Measurements from ENCODE around the gene SGMS1. TPM values are rescaled to one million over a fixed set of nuclear protein-coding genes. Genes with fewer than 3 reads are reported as not detected.
"Not testable (repeated sequence)": the region's sequence is repeated elsewhere in the genome, so short reads cannot be mapped to it uniquely, and the experiment has no call there.

SGMS1 gene
- total RNA-seq, 2 experiments from 2014 or later, result 11.6 TPM

DNA sequence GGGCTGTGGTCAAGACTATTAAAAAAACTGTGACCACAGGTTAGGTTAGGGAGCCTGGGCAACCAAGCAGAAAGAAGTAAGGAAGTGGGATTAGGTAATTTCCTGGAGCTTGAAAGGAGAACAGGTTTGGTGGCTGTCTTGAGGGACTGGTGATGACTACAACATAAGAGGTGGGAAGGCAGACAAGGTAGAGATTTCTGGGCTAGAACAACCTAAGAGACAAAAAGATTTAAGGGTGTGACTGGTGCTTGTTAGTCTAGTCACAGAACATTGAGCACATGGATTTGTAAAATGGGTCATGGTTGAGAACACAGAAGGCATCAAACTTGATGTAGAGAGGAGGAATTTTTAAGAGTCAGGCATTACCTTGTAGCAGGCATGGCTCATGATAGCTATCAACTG lies 248.7 kb downstream of the SGMS1 start:
- CTCF ChIA-PET, result no interaction called here

DNA sequence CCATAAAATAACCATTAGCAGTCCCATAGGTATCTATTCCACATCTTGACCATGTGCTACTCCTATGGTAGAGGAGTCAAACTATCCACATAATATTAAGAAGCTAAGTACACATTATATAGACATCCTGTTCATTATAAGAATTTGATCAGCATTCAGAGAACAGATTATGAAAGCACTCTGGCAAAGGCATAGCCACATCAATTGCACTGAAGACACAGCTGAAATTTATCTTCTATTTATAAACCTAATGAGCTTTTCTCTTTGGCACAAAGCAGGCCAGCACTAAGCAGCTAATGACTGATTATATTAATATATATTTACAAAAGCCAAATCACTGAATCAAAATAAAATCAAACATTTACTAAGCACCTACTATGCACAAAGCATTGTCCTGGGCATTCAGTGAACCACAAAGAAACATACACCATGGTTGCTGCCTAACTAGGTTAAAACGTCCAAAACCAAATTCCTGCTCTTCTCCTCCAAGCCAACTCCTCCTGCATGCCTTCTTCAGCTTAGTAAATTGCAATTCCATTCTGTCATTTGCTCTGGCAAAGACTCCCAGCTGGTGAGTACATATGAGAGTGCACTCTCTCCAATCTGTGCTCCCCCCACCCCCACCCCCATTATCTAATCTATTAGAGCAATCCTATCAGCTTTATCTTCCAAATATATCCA lies 249.8 kb downstream of the SGMS1 start:
- CTCF ChIA-PET, result no interaction called here
- POLR2A ChIA-PET, result no interaction called here

More for the DNA sequence above, 248.7 kb downstream of the SGMS1 start:
- POLR2A ChIA-PET, result no interaction called here

DNA sequence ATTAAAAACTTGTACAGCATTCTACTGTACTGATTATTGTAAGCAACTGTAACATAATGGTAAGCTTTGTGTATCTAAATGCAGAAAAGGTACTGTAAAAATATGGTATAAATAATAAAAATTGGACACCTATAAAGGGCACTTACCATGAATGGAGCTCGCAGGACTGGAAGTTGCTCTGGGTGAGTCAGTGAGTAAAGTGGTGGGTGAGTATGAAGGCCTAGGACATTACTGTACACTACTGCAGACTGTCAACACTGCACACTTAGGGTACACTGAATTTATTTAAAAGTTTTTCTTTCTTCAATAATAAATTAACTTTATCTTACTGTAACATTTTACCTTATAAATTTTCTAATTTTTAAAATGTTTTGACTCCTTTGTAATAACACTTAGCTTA lies 253.8 kb downstream of the SGMS1 start:
- CTCF ChIA-PET, result no interaction called here

DNA sequence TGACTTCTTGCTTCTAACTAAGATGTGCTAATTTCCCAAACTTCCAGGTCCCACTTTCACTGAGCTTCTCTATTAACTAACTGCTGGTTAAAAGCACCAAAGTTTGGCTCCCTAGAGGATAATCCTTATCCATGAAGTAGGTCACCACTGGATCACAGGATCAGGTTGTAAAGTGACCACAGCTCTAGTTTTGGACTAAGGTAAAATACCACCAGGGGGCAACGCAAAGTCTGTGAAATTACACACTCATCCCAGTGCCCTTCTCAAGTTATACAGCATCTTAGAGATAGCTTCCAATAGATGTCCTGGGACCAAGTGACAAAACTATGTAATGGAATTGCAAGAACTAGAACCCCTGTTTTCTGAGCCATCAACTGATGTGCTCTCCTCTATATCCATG lies 256.0 kb downstream of the SGMS1 start:
- CTCF ChIA-PET, result interaction anchor here (0.9 to 1.6 kb wide), 3 partner anchors 8 to 86 kb away, joined by 3 to 5 read pairs (median 3); no protein-coding TSS in a partner anchor

More for the DNA sequence above, 253.8 kb downstream of the SGMS1 start:
- POLR2A ChIA-PET, result no interaction called here

DNA sequence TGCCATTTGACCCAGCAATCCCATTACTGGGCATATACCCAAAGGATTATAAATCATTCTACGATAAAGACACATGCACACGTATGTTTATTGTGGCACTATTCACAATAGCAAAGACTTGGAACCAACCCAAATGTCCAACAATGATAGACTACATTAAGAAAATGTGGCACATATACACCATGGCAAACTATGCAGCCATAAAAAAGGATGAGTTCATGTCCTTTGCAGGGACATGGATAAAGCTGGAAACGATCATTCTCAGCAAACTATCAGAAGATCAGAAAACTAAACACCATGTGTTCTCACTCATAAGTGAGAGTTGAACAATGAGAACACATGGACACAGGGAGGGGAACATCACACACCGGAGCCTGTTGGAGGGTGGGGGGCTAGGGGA lies 257.3 kb downstream of the SGMS1 start:
- CTCF ChIA-PET, POLR2A ChIA-PET: not testable (repeated sequence)

More for the DNA sequence above, 256.0 kb downstream of the SGMS1 start:
- POLR2A ChIA-PET, result no interaction called here

DNA sequence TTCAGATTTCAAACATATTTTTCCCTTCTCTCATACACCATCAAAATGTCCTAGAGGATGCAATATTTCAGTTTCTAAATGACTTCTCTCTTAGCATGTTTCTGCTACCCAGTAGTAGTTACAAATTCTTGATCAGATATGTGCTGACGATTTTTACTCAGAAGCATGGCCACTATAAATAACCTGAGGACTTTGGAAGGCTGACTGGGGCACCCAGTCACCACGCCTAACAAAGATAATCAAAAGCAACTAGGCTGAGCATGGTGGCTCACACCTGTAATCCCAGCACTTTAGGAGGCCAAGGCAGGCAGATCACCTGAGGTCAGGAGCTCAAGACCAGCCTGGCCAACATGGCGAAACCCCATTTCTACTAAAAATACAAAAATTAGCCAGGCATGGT lies 259.0 kb downstream of the SGMS1 start:
- POLR2A ChIA-PET, CTCF ChIA-PET: not testable (repeated sequence)

DNA sequence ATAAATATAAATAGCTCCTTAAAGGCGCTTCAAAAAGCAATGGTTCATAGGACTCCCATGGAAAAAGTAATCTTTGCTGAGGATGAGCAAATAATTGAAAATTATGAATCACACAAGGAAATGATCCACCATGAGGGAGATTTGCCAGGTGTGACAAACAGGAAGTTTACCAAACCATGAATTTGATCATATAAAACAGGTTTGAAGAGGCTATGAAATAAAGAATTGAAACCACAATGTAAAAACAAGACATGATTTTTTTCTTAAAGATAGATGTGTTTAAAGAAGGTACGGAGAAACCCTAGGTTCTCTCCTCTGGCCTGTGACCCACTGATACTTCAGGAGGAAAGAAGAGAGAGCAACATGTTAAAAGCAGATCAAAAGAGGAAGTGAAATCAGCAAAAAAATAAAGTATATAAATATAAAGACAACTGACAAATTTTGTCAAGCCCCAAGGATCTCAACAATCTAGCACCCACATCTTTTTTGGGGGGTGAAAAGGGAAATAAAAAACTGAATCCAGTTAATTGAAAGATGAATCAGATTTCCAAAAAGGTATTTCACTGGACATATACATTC lies 261.1 kb downstream of the SGMS1 start:
- POLR2A ChIA-PET, result no interaction called here
- CTCF ChIA-PET, result no interaction called here

DNA sequence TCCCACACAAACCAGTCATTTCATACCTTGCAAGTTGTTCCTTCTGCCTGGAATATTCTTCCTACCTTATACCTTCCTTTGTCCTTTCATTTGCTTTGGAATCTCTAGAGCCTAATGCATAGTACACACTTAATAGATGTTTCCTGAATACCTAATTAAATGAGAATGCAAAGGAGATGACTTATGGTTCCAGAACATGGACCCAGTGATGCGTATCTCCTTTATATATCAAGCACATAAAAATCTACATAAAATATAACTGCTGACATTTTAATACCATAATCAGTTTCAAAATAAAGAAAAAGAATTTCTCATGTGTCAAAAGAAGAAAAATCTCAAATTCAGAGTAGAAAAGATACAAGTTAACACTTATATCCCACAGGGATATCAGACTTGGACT lies 261.8 kb downstream of the SGMS1 start:
- CTCF ChIA-PET, result no interaction called here
- POLR2A ChIA-PET, result no interaction called here

DNA sequence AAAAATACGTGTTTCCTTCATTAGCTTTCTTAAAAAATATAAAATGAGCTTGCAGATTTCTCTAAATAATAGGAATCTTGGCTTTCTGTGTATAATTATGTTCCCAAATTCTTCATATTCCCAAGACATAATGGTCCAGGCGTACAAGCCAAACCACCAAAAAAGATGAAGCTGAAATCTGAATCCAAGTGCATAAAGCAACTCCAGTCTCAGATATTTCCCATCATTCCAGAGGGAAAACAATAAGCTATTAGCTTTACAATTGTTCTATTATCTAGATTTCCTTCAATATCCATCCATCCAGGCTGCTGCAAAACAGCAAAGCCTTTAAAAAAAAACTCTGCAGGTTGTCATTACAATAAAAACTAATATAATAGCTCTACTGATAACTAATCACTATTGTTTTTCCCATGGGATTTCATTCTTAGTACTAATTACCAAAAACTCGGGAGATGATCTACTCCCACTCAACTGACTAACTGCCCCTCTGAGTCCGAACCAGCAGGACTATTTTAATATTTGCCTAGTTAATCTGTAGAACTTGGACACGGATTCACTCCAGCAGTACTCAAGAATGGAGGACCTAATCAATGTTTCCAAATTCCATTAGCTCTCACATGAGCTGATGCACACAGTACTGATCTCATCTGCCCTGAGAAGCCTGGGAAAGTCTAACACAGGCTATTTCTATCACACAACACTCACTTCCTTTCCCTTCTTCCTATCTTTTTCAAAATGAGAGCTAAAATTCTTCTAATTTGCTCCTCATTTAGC lies 263.5 kb downstream of the SGMS1 start:
- POLR2A ChIA-PET, result interaction anchor here (0.5 kb wide), 1 partner anchor 26 kb away, joined by 3 read pairs; no protein-coding TSS in a partner anchor
- CTCF ChIA-PET, result interaction anchor here (2.3 kb wide), 1 partner anchor 8 kb away, joined by 5 read pairs; no protein-coding TSS in a partner anchor

DNA sequence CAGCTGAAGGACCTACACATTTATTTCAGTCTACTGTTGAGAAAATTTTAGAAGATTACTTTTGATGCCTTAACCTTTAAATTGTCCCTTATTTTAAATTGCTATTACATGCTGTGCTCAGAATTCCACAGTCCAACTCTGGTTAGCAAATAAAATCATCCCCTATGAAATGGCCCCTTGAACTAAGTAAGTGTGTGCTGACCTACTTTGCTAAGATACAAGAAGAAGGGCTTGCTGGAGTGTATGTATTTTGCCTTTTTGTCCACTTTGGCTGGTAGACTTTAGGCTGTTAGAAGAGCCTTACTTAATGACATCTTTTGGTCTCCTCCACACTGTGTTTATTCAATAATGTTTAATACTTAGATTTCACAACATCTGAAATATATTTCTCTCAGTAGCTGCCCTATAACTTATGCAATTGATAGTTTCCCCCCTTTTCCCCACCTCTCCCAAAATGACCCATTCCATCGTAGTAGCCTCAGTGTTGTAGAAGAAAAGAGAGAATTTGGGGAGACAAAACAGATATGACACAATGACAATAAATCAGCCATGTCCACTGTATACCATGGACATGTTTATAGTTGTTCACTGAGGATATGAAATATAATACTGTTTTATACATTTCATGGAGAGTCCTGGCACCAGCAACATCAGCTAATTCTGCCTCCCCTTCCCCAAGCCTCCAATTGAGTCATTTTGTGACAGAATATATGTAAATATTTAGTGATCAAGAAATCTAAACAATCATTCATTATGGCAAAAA lies 264.6 kb downstream of the SGMS1 start:
- ChIA-PET CTCF (interaction anchor here (2.3 kb wide), 1 partner anchor 9 kb away, joined by 5 read pairs; no protein-coding TSS in a partner anchor), POLR2A (no interaction called here)

DNA sequence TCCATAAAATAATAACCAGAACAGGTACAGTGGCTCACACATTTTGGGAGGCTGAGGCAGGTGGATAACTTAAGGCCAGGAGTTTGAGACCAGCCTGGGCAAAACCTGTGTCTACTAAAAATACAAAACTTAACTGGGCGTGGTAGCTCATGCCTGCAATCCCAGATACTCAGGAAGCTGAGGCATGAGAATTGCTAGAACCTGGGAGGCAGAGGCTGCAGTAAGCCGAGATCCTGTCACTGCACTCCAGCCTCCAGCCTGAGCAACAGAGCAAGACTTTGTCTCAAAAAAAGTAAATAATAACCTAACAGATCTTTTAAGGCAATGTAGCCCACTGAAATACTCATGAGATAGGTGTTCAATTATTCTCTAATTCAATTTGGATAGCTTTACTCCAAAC lies 265.3 kb downstream of the SGMS1 start:
- ChIA-PET POLR2A (no interaction called here), CTCF (interaction anchor here (2.3 kb wide), 1 partner anchor 10 kb away, joined by 5 read pairs; no protein-coding TSS in a partner anchor)

DNA sequence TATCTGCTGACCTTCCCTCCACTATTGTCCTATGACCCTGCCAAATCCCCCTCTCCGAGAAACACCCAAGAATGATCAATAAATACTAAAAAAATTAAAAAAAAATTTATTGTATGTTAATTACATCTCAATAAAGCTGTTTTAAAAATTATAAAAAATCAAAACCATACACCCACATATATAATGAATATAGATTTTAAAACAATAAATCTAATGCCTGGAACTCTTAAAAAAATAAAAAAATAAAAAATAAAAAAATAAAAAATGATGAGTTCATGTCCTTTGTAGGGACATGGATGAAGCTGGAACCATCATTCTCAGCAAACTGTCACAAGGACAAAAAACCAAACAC lies 267.3 kb downstream of the SGMS1 start:
- CTCF ChIA-PET, POLR2A ChIA-PET: not testable (repeated sequence)

DNA sequence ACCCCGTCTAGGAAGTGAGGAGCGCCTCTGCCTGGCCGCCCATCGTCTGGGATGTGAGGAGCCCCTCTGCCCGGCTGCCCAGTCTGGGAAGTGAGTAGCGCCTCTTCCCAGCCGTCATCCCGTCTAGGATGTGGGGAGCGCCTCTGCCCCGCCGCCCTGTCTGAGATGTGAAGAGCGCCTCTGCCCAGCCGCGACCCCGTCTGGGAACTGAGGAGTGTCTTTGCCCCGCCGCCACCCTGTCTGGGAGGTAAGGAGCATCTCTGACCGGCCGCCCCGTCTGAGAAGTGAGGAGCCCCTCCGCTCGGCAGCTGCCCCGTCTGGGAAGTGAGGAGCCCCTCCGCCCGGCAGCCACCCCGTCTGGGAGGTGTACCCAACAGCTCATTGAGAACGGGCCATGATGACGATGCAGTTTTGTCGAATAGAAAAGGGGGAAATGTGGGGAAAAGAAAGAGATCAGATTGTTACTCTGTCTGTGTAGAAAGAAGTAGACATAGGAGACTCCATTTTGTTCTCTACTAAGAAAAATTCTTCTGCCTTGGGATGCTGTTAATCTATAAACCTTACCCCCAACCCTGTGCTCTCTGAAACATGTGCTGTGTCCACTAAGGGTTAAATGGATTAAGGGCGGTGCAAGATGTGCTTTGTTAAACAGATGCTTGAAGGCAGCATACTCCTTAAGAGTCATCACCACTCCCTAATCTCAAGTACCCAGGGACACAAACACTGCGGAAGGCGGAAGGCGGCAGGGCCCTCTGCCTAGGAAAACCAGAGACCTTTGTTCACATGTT lies 267.9 kb downstream of the SGMS1 start:
- CTCF ChIA-PET, result not testable (repeated sequence)

DNA sequence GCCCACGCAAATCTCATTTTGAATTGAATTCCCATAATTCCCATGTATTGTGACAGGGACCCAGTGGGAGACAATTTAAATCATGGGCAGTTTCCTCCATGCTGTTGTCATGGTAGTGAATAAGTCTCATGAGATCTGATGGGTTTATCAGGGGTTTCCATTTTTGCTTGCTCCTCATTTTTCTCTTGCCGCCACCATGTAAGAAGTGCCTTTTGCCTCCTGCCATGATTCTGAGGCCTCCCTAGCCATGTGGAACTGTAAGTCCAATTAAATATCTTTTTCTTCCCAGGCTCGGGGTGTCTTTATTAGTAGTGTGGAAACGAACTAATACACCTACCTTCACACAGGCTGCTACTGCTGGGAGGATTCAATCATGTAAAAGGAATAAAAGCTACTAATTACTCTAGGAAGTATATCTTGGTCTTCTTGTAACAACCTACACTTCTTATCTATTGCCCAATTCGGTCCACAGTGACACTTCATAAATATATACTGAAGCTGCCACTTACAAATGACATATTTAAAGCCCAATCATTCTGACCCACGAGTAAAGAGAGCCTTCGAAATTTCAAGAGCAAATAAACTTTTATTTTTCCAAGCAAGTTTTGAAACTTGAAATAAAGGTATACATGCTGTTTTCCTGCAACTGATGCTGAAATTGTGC lies 272.1 kb downstream of the SGMS1 start:
- POLR2A ChIA-PET, result no interaction called here
- CTCF ChIA-PET, result no interaction called here

More for the DNA sequence above, 267.9 kb downstream of the SGMS1 start:
- POLR2A ChIA-PET, result not testable (repeated sequence)

DNA sequence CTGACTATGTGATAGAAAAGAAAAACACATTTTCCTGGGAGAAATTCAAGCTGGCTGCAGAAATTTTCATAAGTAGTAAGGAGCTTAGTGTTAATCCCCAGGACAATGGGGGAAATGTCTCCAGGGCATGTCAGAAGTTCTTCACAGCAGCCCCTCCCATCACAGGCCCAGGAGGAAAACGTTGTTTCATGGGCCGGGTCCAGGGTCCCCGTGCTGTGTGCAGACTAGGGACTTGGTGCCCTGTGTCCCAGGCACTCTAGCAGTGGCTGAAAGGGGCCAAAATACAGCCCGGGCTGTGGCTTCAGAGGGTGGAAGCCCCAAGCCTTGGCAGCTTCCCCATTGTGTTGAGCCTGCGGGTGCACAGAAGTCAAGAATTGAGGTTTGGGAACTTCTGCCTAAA lies 273.4 kb downstream of the SGMS1 start:
- POLR2A ChIA-PET, result no interaction called here

DNA sequence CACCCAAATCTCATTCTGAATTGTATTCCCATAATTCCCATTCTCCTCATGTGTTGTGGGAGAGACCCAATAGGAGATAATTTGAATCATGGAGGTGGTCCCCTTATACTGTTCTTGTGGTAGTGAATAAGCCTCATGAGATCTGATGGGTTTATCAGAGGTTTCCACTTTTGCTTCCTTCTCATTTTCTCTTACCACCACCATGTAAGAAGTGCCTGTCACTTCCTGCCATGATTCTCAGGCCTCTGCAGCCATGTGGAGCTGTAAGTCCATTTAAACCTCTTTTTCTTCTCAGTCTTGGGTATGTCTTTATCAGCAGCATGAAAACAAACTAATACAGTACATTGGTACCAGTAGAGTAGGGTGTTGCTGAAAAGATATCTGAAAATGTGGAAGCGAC lies 274.2 kb downstream of the SGMS1 start:
- CTCF ChIA-PET, result no interaction called here
- POLR2A ChIA-PET, result no interaction called here

More for the DNA sequence above, 273.4 kb downstream of the SGMS1 start:
- CTCF ChIA-PET, result no interaction called here

DNA sequence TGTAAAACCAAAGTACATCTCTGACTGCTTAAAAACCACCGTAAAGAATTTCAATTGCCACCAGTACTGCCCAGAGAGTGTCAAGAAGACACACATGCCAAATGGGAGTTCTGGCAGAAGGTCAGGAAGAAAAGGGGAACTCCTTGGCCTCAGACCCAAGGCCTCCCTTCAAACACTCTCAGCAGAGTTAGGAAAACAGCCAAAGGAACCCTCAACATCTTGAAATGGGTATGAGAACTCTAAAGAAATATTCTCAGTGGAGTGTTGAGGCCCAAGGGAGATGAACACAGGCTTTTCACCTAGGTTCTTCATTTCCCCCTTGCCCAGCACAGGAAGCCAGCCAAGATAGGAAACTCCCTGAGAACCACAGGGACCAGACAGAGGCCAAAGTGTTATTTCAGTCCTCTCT lies 276.4 kb downstream of the SGMS1 start:
- CTCF ChIA-PET, result no interaction called here

DNA sequence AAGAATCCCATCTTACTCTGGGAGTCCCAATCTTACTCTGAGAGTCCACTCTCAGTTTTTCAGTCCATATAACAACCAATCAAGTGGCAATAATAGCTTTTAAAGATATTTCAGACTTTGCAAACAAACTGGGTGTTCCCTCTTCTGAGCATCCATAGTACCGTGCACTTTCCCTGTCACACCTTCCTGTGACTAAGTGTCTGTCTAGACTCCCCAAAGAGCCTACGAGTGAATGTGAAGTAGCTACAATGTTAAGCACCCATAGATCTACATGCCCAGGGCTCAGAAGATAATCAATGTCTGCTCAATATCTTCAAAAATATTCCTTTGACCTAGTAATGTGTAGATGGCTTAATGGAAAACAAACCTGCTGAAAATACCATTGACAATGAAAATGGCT lies 276.8 kb downstream of the SGMS1 start:
- ChIA-PET CTCF (no interaction called here), POLR2A (no interaction called here)

More for the DNA sequence above, 276.4 kb downstream of the SGMS1 start:
- POLR2A ChIA-PET, result no interaction called here

DNA sequence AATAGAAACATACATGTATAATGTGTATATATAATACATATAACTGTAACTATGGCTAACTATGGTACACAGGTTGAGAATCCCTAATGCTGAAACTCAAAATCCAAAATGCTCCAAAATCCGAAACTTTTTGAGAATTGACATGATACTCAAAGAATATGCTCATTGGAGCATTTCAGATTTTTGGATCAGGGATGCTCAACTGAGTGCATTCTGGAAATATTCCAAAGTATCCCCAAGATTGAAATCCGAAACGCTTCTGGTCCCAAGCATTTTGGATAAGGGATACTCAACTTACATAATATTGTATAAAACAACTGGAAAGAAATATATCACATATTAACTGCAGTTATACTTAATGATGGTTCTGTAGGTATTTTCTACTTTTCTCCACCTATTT lies 278.2 kb downstream of the SGMS1 start:
- ChIA-PET CTCF (no interaction called here), POLR2A (no interaction called here)
